A549 (cell line): ENCODE results near the gene NGEF. TPM values are rescaled to one million over a fixed set of nuclear protein-coding genes. Genes with fewer than 3 reads are reported as not detected.
A peak's percentile ranks its signal among the peaks of the same experiment; 100 is the strongest.

Experiments used
- ATAC-seq, 2 experiments: fragments of 200-7000 bp in 1 of 2; fragments of >200 bp in 1 of 2; cut with Nextera tagmentation in 1 of 2; cut with Tn5 transposase in 1 of 2; 3 replicates each; pipeline versions ENCODE4 v1.8.0 to v1.9.1; 2018 to 2020; ENCODE audit warnings: mild to moderate bottlenecking in 1 of 2, moderate library complexity in 1 of 2
- CTCF ChIA-PET: fragments of 300-600 bp; sonication (Branson Sonifier 250); formaldehyde crosslinking; extraction: SDS; loops from one replicate; lab custom pipeline; 2021; ENCODE audit warnings: antibody characterized with exemption, inconsistent platforms; lab: Yijun Ruan, JAX
- POLR2A ChIA-PET: fragments of 350-600 bp; formaldehyde crosslinking; extraction: SDS; loops from one replicate; lab custom pipeline; 2021; ENCODE audit warnings: antibody characterized with exemption, inconsistent platforms; lab: Yijun Ruan, JAX
- DNase-seq, 2 experiments: peaks; one replicate each; pipeline versions ENCODE4 v3.0.0 to v3.0.0-alpha.2; 2011 to 2016; ENCODE audit warnings: low read depth in 1 of 2, low spot score in 1 of 2
- FAIRE-seq: peaks from 2 replicates; lab custom pipeline; 2011; peaks lifted over from hg19 to GRCh38; lab: Jason Lieb, UNC
- H3K27ac ChIP-seq, 2 experiments: fragments of >200 bp; sonication (Bioruptor Twin); formaldehyde crosslinking; 3 replicates each; pipeline ENCODE4 v1.5.1; 2016 to 2017
- H3K4me1 ChIP-seq: fragments of >200 bp; sonication (Bioruptor Twin); formaldehyde crosslinking; 3 replicates; pipeline ENCODE4 v1.6.1; 2016
- H3K4me2 ChIP-seq: fragments of >200 bp; sonication (Bioruptor Twin); formaldehyde crosslinking; 3 replicates; pipeline ENCODE4 v1.6.1; 2016
- H3K4me3 ChIP-seq: fragments of >200 bp; sonication (Bioruptor Twin); formaldehyde crosslinking; 3 replicates; pipeline ENCODE4 v1.5.1; 2016
- H3K9me3 ChIP-seq: fragments of >200 bp; sonication (Bioruptor Twin); formaldehyde crosslinking; 3 replicates; pipeline ENCODE4 v1.6.1; 2016
- CHD2 ChIP-seq: fragments of 150-350 bp; IDR thresholded peaks from 2 replicates; pipeline ENCODE4 v1.6.1; 2014; ENCODE audit warnings: low read length; ENCODE audit not compliant: partially characterized antibody
- CHD4 ChIP-seq: fragments of 200-600 bp; sonication (generic); IDR thresholded peaks from 2 replicates; pipeline ENCODE4 v1.6.1; 2016; ENCODE audit warnings: antibody characterized with exemption, mild to moderate bottlenecking, borderline replicate concordance
- E2F6 ChIP-seq: IDR thresholded peaks from 2 replicates; pipeline ENCODE4 v1.6.1; 2012; ENCODE audit warnings: low read depth, borderline replicate concordance
- EHMT2 ChIP-seq: fragments of 200-600 bp; sonication (generic); IDR thresholded peaks from 2 replicates; pipeline ENCODE4 v1.6.1; 2016; ENCODE audit warnings: antibody characterized with exemption, low read depth, mild to moderate bottlenecking, moderate library complexity
- EP300 ChIP-seq, 2 experiments: fragments of >200 bp; sonication (Bioruptor Twin); formaldehyde crosslinking; IDR thresholded peaks; 2 replicates in 1 of 2; 3 replicates in 1 of 2; pipeline ENCODE4 v1.6.1; 2016 to 2017
- ESRRA ChIP-seq: fragments of 150-350 bp; IDR thresholded peaks from 2 replicates; pipeline ENCODE4 v1.6.1; 2014; ENCODE audit warnings: mild to moderate bottlenecking, low read length, borderline replicate concordance
- FOSB ChIP-seq: fragments of 250-450 bp; sonication (Bioruptor Pico); IDR thresholded peaks from 2 replicates; pipeline ENCODE4 v1.5.0; 2020; ENCODE audit warnings: mild to moderate bottlenecking, moderate library complexity
- FOSL2 ChIP-seq, 2 experiments: fragments of 450-650 bp in 1 of 2; fragments of >200 bp in 1 of 2; sonication (Bioruptor Twin) in 1 of 2; formaldehyde crosslinking; IDR thresholded peaks; 2 replicates each; pipeline versions ENCODE4 v1.5.0 to v1.6.1; 2016 to 2020; ENCODE audit warnings: mild to moderate bottlenecking in 1 of 2, moderate library complexity in 1 of 2
- FOXS1 ChIP-seq: fragments of 250-450 bp; sonication (Bioruptor Pico); IDR thresholded peaks from 2 replicates; pipeline ENCODE4 v1.5.0; 2020; ENCODE audit warnings: mild to moderate bottlenecking, moderate library complexity
- GATA3 ChIP-seq: IDR thresholded peaks from 2 replicates; pipeline ENCODE4 v1.6.1; 2012; ENCODE audit warnings: borderline replicate concordance
- HDAC2 ChIP-seq: fragments of 200-600 bp; sonication (generic); IDR thresholded peaks from 2 replicates; pipeline ENCODE4 v1.6.1; 2016
- HMGXB4 ChIP-seq: fragments of 250-450 bp; sonication (Bioruptor Pico); IDR thresholded peaks from 2 replicates; pipeline ENCODE4 v1.5.0; 2021; ENCODE audit warnings: mild to moderate bottlenecking, moderate library complexity, borderline replicate concordance
- HOXA7 ChIP-seq: fragments of 250-450 bp; sonication (Bioruptor Pico); IDR thresholded peaks from 2 replicates; pipeline ENCODE4 v1.5.0; 2020; ENCODE audit warnings: mild to moderate bottlenecking, moderate library complexity
- JUNB ChIP-seq: fragments of >200 bp; sonication (Bioruptor Twin); formaldehyde crosslinking; IDR thresholded peaks from 2 replicates; pipeline ENCODE4 v1.6.1; 2016
- MAFK ChIP-seq: fragments of 450-650 bp; IDR thresholded peaks from 2 replicates; pipeline ENCODE4 v1.6.1; 2014; ENCODE audit not compliant: partially characterized antibody
- MAX ChIP-seq: IDR thresholded peaks from 2 replicates; pipeline ENCODE4 v1.6.1; 2012
- MAZ ChIP-seq: fragments of 150-350 bp; IDR thresholded peaks from 2 replicates; pipeline ENCODE4 v1.6.1; 2014; ENCODE audit warnings: antibody characterized with exemption, low read depth, low read length, borderline replicate concordance
- NFE2L2 ChIP-seq: fragments of 150-350 bp; conservative IDR thresholded peaks from 2 replicates; pipeline ENCODE4 v1.6.1; 2014; ENCODE audit warnings: low read length
- NR3C1 ChIP-seq: fragments of >200 bp; sonication (Bioruptor Twin); formaldehyde crosslinking; IDR thresholded peaks from 3 replicates; pipeline ENCODE4 v1.6.1; 2017
- POLR2A ChIP-seq: IDR thresholded peaks from 2 replicates; pipeline ENCODE4 v1.6.1; 2012; ENCODE audit warnings: mild to moderate bottlenecking, low read length
- RAD21 ChIP-seq, 2 experiments: fragments of >200 bp in 1 of 2; sonication (Bioruptor Twin) in 1 of 2; formaldehyde crosslinking in 1 of 2; IDR thresholded peaks in 1 of 2; conservative IDR thresholded peaks in 1 of 2; 2 replicates in 1 of 2; 3 replicates in 1 of 2; pipeline ENCODE4 v1.6.1; 2012 to 2018; ENCODE audit warnings: inconsistent platforms in 1 of 2
- SMC3 ChIP-seq: fragments of >200 bp; sonication (Bioruptor Twin); formaldehyde crosslinking; IDR thresholded peaks from 3 replicates; pipeline ENCODE4 v1.6.1; 2018; ENCODE audit warnings: inconsistent platforms
- TFCP2L1 ChIP-seq: fragments of 250-450 bp; sonication (Bioruptor Pico); IDR thresholded peaks from 2 replicates; pipeline ENCODE4 v1.5.0; 2021; ENCODE audit warnings: mild to moderate bottlenecking
- TP53 ChIP-seq: fragments of 250-450 bp; sonication (Bioruptor Pico); IDR thresholded peaks from 2 replicates; pipeline ENCODE4 v1.5.0; 2021; ENCODE audit warnings: mild to moderate bottlenecking, moderate library complexity
- USF2 ChIP-seq: fragments of 450-650 bp; IDR thresholded peaks from 2 replicates; pipeline ENCODE4 v1.6.1; 2014; ENCODE audit warnings: antibody characterized with exemption
- ZC3H11A ChIP-seq: fragments of 450-650 bp; IDR thresholded peaks from 2 replicates; pipeline ENCODE4 v1.6.1; 2014; ENCODE audit warnings: antibody characterized with exemption, mild to moderate bottlenecking
- ZFP36 ChIP-seq: fragments of 450-650 bp; IDR thresholded peaks from 2 replicates; pipeline ENCODE4 v1.6.1; 2014; ENCODE audit warnings: borderline replicate concordance; ENCODE audit not compliant: partially characterized antibody
- whole genome bisulfite sequencing: methylation state at CpG from one replicate; pipeline ENCODE4 v1.1.6; 2017; ENCODE audit errors: missing lambda C conversion rate; 5-methylcytosine and 5-hydroxymethylcytosine counted together
- polyA plus RNA-seq, 4 experiments: library from polyadenylated mRNA; depleted of rRNA in 3 of 4; stranded (reverse); fragments of >200 nt; fragmentation: RNase III in 1 of 4; extraction: RNeasy Plus Mini Kit Qiagen cat#74134 plus additional on column Dnase treatment in 1 of 4; gene quantifications; 2 replicates in 3 of 4; 3 replicates in 1 of 4; pipeline ENCODE4 v1.2.3, GENCODE V29; 2011 to 2017

Gene NGEF
- polyA plus RNA-seq, 2 of the 4 experiments (the other 2 are of a cell fraction) = 8.1 to 9.7 TPM

- ChIA-PET POLR2A (no interaction called here), CTCF (no interaction called here)
- ATAC-seq (no peak), DNase-seq (no peak), FAIRE-seq (no peak)
- no peak overlapping the region for H3K4me2 ChIP-seq
- peaks cover 8% of the 10 kb centered on the region for H3K4me1 ChIP-seq
- no peak for TF ChIP-seq FOXS1 (CRISPR knock-in tag)
- peak; percentile 28 for TF ChIP-seq ZFP36
- peak; percentile 94 for TF ChIP-seq MAFK
- 63% methylated on average over 10 of the region's 10 CpGs for WGBS
- H3K4me3 ChIP-seq = no peak overlapping the region
- H3K9me3 ChIP-seq = 0 out of 3 replicates have a peak, but pooled peaks cover 3% of the 10 kb centered on the region
- no peak overlapping the region for H3K27ac ChIP-seq
Measured at GRCh38 chr2:232941912-232942594, 71.0 kb downstream of the NGEF start.

- no peak overlapping the region for H3K27ac ChIP-seq
- ATAC-seq (no peak), FAIRE-seq (no peak), DNase-seq (no peak)
- CTCF ChIA-PET = no interaction called here
- no peak for TF ChIP-seq FOSB (CRISPR knock-in tag)
- TF ChIP-seq SMC3 = no peak
- TF ChIP-seq FOSL2 (IDR thresholded peaks at IDR 0.05) = no peak
- no peak for TF ChIP-seq FOSL2 (CRISPR knock-in tag; IDR thresholded peaks at IDR 0.05)
- TF ChIP-seq CHD2 = no peak
- TF ChIP-seq HOXA7 (CRISPR knock-in tag) = no peak
- no peak for TF ChIP-seq TP53
- no peak for TF ChIP-seq MAFK
- TF ChIP-seq HMGXB4 = no peak
- no peak for TF ChIP-seq E2F6
- no peak for TF ChIP-seq MAX
- no peak for TF ChIP-seq EHMT2
- no peak for TF ChIP-seq TFCP2L1 (CRISPR knock-in tag)
- TF ChIP-seq EP300 (IDR thresholded peaks at IDR 0.05) = no peak
- no peak for TF ChIP-seq ZC3H11A
- no peak for TF ChIP-seq JUNB
- no peak for TF ChIP-seq ESRRA
- TF ChIP-seq USF2 = no peak
- no peak for TF ChIP-seq FOXS1 (CRISPR knock-in tag)
- TF ChIP-seq CHD4 = no peak
- no peak overlapping the region for H3K4me2 ChIP-seq
- POLR2A ChIA-PET = no interaction called here
- no peak overlapping the region for H3K4me3 ChIP-seq
- H3K9me3 ChIP-seq = 0 out of 3 replicates have a peak, but pooled peaks cover 3% of the 10 kb centered on the region
- WGBS = 84% methylated on average over 8 of the region's 8 CpGs
- peaks cover 12% of the 10 kb centered on the region for H3K4me1 ChIP-seq
Measured at GRCh38 chr2:232941400-232941799, 71.7 kb downstream of the NGEF start.

GRCh38 chr2:232940724-232941123 is 72.3 kb downstream of the NGEF start:
- ChIA-PET POLR2A (no interaction called here), CTCF (no interaction called here)
- FAIRE-seq (no peak), ATAC-seq (no peak), DNase-seq (no peak)
- Histone ChIP-seq H3K4me2 (no peak overlapping the region), H3K4me1 (peaks cover 12% of the 10 kb centered on the region), H3K9me3 (0 out of 3 replicates have a peak, but pooled peaks cover 3% of the 10 kb centered on the region), H3K4me3 (no peak overlapping the region), H3K27ac (no peak overlapping the region)
- WGBS = 87% methylated on average over 5 of the region's 5 CpGs
- no peak for TF ChIP-seq ZFP36
- TF ChIP-seq NFE2L2 = no peak
- TF ChIP-seq CHD4 = no peak
- TF ChIP-seq RAD21 (conservative IDR thresholded peaks at IDR 0.05 in 1 of 2, IDR thresholded peaks at IDR 0.05 in 1 of 2) = no peak
- TF ChIP-seq HDAC2 = no peak
- TF ChIP-seq EHMT2 = no peak
- TF ChIP-seq POLR2A = no peak
- TF ChIP-seq GATA3 = no peak
- TF ChIP-seq NR3C1 = no peak
- no peak for TF ChIP-seq MAZ
